GM21447 (cell line): ENCODE results near the gene ATIC.

Experiments
- ATAC-seq: cut with Tn5 transposase; IDR thresholded peaks from one replicate; pipeline ENCODE4 v1.9.1; 2021; ENCODE audit not compliant: unreplicated experiment

ATIC gene

GRCh38 chr2:215311625-215312396 is at the start of gene ATIC:
TSS of gene ATIC (plus strand) at chr2:215312059. CDS start at chr2:215312143, 84 bp downstream.
- peak; percentile 99 for ATAC-seq

DNA sequence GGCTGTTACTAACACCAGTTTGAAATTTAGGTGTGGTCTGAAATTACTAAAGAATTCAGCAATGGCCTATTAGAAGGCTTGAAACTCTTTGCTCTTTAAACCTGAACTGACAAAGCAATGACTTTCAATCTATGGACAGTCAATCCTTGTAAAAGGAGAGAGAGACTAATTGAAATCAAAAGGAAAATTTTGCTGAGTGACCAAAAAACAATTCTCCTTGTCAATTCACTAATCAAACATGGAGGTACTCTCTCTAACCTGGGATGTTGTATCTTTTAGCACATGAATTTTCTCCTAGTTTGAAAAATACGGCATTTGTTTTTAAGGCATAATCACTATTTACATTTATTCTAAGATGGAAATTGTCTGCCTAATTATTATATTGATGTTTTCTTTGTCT is 49.6 kb upstream of the ATIC start:
- ATAC-seq = no peak

DNA sequence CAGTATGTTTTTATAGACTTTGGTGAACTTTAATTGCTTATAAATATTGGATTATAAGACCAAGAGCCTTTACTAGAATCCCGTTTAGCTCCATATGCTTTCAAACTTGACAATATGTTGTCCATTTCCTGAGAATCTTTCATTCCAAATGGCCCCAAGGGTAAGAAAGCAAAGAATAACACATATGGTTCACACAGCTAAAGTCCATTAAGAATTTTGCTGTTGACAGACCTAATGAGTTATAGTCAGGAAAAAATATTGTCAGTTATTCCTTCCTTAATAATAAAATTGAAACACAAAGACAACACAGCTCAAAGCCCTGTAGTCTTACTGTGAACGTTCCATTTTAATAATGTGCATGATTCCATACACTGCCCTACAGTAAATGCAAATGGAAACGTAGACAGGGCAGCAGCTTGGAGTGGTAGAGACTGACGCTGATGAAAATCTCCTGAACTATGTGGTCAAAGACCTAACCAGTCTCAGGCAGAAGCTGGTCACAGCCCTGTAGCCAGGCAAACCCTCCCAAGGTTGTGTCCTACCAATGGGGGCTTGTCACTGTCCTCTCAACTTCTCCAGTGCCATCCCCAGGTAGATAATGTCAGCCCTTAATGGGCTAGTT is 49.0 kb upstream of the ATIC start:
- ATAC-seq = no peak

GRCh38 chr2:215264374-215264773 is 47.5 kb upstream of the ATIC start:
- ATAC-seq = no peak

DNA sequence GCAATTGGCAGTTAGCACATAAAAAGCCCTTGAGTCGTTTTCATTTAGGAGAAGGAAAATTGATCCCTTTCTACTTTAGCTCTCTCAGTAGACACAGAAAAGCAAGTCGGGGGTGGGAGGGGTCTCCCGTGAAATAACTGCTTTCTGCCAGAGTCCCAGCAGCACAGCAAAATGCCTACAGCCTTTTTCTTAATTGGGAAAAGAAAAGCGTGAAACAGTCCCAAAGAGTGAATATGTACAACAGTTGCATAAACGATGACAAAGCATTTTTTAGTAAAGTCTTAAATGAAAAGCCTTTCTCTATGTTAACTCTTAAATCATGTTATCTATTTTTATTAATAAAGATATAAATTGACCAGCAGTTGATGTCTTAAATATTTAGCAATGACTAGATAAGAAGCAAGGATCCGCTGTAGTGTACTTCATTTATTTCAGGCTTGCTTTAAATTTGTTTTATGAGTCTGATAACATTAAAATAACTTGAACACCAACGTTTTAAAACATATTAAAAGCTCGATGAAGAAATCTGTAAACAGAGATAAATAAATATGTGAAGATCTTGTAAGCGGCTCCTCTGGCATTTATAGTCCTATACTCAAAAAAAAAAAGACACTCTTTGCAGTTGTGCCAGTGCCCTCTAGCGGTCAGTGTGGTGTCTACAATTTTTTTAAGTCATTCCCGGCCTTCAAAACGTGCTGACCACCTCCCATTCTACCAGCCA is 42.3 kb upstream of the ATIC start:
- no peak for ATAC-seq

DNA sequence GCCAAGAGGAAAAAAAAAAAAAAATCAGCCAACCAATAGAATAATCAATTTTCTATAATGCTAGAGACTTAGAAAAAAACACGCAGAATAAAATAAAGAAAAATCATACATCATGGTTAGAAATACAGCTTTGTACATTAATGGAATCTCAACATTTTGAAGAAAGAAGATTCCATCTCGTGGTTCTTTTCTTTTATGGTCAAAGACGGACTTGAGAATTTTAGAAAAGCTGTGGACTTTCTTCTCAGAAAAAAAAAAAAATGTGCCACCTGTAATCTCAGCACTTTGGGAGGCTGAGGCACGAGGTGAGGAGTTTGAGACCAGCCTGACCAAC is 41.8 kb upstream of the ATIC start:
- no peak for ATAC-seq

- no peak for ATAC-seq
These were observed 40.4 kb upstream of the ATIC start for GRCh38 chr2:215271446-215271845.

- ATAC-seq = no peak
These were observed 38.9 kb upstream of the ATIC start for GRCh38 chr2:215272918-215273317.

- no peak for ATAC-seq
These were observed 37.0 kb upstream of the ATIC start for GRCh38 chr2:215274829-215275228.

GRCh38 chr2:215275824-215276223 is 36.0 kb upstream of the ATIC start:
- no peak for ATAC-seq

DNA sequence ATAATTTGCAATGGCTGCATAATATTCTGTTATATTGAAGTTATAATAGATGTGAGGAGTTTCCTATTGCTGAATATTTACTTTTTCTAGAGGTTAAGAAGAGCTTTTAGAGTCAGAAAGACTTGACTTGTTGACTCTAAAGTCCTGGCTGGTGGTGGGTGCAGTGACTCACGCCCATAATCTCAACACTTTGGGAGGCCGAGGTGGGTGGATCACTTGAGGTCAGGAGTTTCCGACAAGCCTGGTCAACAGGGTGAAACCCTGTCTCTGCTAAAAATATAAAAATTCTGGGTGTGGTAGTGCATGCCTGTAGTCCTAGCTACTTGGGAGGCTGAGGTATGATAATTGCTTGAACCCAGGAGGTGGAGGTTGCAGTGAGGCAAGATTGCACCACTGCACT is 33.9 kb upstream of the ATIC start:
- no peak for ATAC-seq

DNA sequence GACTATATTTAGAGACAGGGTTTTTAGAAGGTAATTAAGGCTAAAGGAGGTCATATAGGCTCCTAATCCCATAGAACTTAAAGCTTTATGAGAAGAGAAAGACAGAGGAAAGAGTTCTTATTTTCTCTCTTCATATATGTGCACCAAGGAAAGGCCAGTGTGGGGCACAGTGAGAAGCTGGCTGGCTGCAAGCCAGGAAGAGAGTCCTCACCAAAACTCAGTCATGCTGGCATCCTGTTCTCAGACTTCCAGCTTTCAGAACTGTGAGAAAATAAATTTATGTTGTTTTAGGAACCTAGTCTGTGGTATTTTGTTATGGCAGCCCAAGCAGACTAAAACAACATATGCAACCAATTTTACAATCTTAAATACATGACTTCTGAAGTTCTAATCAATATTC is 31.5 kb upstream of the ATIC start:
- peak; percentile 60 for ATAC-seq

- no peak for ATAC-seq
These were observed 28.6 kb upstream of the ATIC start for GRCh38 chr2:215283221-215283620.

GRCh38 chr2:215286309-215286708 is 25.6 kb upstream of the ATIC start:
- no peak for ATAC-seq

GRCh38 chr2:215288112-215288815 is 23.6 kb upstream of the ATIC start:
- ATAC-seq = no peak

- ATAC-seq = no peak
These were observed 20.8 kb upstream of the ATIC start for GRCh38 chr2:215290980-215291599.

GRCh38 chr2:215293879-215294278 is 18.0 kb upstream of the ATIC start:
- ATAC-seq = no peak

DNA sequence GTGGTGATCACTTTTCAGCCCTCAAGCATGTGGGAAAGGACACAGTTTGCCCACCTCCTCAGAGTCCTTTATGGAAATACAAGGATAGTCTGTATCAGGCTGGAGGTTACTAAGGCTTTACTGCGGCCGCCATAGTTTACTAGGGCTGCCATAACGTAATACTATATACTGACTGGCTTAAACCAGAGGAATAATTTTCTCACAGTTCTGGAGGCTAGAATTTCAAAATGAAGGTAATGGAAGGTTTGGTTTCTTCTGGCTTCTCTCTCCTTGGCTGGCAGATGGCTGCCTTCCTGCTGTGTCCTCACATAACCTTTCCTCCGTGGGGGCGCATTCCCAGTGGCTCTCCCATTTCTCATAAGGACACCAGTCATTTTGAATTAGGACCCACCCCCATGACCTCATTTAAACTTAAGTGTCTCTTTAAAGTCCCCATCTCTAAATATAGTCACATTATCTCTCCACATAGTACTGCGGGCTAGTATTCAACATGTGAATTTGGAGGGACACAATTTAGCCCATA is 12.5 kb upstream of the ATIC start:
- ATAC-seq = no peak

GRCh38 chr2:215301994-215302393 is 9.9 kb upstream of the ATIC start:
- ATAC-seq = no peak

GRCh38 chr2:215311259-215311624 is 617 bp upstream of the ATIC start:
- ATAC-seq = peak; percentile 25

DNA sequence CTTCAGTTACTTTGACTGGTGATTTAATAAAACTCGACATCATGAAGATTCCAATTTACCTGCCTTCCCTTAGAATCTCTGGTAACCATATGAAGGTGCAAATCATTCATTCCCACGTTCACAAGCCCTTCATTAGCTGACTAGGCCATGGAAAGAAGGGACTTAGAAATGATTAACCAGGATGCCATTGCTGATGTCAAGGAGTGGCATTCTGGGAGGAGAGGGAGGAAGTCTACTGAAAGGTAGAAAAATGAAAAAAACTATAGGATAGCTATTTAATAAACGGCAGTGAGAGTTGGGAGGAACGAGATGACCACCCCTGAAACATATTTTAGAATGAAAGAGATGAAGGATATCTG is 1.4 kb downstream of the ATIC start:
- ATAC-seq = no peak
